NCI-H2171 treated with DMSO at 0.1 percent for 48 hours (cell line): ENCODE data around the gene CUL1.
A peak's percentile ranks its signal among the peaks of the same experiment; 100 is the strongest.
"Not testable (repeated sequence)": the region's sequence is repeated elsewhere in the genome, so short reads cannot be mapped to it uniquely, and the experiment has no call there.

Source experiments
- DNase-seq: peaks from one replicate; lab custom pipeline; 2025; lab: John Stamatoyannopoulos, UW

CUL1 gene

GRCh38 chr7:148697256-148698006, 1.3 kb upstream of the CUL1 start:
- DNase-seq = no peak

GRCh38 chr7:148698007-148698396, 701 bp upstream of the CUL1 start:
- peak; percentile 27 for DNase-seq

- DNase-seq = peak; percentile 42
Measured at GRCh38 chr7:148699024-148699781, 500 bp downstream of the CUL1 start.

- peak; percentile 30 for DNase-seq
Measured at GRCh38 chr7:148699782-148700629, 1.3 kb downstream of the CUL1 start.

DNA sequence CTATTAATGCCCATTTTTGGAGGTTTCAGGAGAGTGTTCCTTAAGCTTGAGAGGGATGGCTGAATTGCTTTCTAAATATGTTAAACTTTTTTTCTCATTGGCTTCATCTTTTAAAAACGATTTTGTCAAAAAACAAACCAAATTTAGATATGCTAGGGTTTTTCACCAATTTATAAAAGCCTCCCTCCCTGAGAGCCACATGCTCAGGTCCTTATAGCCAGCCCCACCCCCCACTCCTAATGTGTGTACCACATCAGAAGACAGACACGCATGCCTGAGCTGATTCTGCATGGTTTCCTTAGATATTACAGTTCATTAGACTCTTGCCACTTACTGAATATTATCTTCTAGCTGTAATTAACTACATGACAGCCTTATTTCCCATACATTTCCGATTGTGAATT, 2.0 kb downstream of the CUL1 start:
- DNase-seq = peak; percentile 9

DNA sequence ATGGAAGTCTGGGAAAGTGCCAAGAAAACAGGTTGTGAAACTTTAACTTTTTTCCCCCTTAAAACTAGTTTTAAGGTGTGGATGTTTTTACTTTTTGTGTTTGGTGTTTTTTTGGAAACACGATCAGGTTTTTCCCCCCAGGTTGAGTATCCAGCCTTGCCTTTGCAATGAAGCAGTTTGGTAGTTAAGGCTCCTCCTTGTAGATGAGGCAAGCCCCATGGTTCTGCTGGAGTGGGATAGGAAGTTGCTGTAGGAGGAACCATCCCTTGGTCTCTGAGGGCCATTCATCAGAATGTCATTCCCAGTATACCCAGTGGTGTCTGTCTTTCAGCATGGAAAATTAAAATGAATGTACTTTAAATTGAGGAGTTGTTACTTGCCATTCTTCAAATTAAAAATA, 2.7 kb downstream of the CUL1 start:
- DNase-seq = no peak

GRCh38 chr7:148702876-148703670, 4.4 kb downstream of the CUL1 start:
- no peak for DNase-seq

DNA sequence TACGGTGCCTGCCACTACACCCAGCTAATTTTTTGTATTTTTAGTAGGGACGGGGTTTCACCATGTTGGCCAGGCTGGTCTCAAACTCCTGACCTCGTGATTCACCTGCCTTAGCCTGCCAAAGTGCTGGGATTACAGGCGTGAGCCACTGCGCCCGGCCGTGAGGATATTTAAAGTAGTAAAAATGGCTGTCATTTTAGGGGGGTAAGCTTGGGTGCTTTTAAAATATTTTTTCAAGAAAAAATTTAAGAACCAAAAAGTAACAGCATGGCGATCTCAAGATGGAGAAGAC, 4.9 kb downstream of the CUL1 start:
- DNase-seq = not testable (repeated sequence)

DNA sequence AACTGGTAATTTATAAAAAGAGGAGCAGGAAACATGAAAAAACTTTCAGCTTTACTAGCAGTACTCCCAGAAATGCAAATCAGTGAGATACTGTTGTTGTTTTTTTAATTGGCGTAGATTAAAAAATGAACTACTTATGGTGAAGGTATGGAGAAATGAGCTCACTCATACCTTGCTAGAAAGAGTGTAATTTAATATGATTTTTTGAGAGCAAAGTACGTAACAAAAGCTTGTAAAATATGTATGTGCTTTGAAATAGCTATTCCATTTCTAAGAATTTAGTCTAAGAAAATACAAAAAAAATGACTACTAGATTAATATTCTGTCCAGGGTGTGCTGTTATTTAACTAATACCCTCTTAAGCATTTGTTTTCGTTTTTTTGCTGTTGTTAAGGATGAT, 5.5 kb downstream of the CUL1 start:
- no peak for DNase-seq

DNA sequence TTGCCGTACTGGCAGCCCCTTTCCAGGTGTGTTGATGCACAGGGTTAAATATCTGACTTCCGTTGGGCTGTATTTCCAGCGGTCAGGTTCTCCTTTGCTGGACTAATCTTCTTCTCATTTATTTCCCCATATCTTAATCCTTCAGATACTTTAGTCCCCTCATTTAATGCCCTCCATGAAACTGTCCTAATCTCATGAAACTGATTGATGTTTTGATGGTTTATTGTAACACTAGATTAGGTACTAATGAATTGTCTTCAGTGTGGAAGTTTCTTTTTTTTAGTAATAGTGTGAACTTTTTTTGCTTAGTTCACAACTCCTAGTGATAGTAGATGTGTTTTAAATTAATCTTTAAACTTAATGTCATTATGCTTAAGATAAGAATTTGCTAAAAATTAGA, 6.3 kb downstream of the CUL1 start:
- no peak for DNase-seq

GRCh38 chr7:148706368-148706767, 7.7 kb downstream of the CUL1 start:
- DNase-seq = no peak

GRCh38 chr7:148708026-148708885, 9.6 kb downstream of the CUL1 start:
- DNase-seq = no peak

- DNase-seq = no peak
Measured at GRCh38 chr7:148709014-148709413, 10.3 kb downstream of the CUL1 start.

GRCh38 chr7:148710426-148710825, 11.7 kb downstream of the CUL1 start:
- not testable (repeated sequence) for DNase-seq

DNA sequence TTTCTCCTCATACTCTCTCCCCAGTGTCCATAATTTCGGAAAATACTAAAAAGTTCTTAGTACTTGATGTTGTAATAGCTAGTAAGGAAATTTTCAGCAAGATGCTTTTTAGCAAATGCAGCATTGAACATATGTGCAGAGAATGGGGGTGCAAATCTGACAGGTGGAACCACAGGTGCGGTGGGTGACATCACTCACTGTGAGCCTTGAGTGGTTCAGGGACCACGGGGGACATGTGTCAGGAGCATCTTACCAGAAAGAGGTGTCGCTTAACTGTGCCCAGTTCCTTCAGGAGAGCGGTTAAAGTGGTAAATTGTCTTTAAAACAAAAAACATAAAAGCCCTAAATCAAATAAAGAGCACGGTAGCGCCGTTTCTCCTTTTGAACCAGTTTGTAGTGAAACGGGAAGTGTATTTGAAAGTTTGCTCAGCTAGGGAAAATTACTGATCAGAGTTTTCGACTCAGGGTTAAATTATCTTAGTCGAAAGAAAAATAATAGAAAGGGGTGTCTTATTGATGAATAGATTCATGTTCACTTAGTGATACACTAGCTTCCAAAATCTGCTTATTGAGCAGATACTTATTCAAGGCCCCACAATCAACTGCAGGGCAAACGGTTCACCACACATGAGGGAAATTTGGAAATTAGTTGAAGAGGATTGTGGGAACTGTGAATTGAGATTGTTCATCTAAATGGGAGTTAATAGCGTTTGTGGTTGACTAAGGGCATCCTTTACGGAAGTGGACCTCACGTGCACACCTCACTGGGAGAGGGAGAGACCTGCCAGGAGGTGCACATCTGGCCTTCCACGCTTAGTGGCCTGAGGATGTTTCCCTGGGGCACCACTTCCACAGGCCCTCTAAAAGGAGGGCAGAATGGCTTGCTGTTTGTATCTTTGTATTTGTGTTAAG, 12.7 kb downstream of the CUL1 start:
- DNase-seq = peak; percentile 43

DNA sequence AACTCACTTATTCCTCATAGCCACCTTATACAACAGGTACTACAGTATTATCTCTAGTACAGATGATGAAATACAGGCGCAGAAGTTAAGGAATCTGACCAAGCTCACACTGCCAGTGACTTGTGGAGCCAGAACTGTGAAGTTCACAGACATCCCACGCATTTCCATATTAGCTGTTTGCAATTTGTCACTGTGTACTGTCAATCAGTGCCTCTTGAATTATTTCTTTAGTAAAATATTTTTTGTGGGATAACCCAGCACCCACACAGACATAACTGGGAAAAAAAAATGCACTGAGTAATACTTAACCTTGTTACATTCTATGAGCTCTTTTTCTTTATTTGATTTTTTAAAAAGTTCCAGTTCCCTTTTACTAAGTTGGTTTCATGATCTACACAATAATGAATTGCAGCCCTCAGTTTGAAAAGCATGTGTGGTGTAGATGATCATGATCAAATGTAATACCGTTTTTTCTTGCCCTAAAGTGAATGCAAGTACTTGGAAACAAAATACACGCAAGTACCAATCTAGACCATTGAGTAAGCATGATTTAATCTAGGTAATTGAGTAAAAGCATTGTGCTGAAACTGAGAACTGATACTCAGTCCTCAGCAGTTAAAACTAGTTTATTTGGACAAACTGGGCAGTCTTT, 14.1 kb downstream of the CUL1 start:
- DNase-seq = no peak

DNA sequence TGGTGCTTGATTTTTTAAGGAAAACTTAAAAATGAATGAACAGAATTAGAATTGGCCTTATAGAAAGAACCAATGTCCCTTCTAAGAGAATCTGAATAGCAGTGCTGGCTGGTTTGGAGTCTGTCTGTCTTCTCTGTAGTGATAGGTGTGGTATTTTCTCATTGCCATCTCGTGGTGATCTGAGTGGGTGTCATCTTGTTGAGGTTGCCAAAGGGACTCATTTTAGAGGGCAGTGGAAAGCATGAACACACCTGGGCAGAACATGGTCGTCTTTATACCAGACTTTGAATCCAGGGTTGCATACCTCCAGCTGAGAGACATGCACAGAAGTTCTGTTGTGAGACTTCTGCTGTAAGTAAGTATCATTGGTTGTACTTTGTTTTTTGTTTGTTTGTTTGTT, 15.8 kb downstream of the CUL1 start:
- DNase-seq = no peak

GRCh38 chr7:148715027-148715426, 16.3 kb downstream of the CUL1 start:
- DNase-seq = no peak

DNA sequence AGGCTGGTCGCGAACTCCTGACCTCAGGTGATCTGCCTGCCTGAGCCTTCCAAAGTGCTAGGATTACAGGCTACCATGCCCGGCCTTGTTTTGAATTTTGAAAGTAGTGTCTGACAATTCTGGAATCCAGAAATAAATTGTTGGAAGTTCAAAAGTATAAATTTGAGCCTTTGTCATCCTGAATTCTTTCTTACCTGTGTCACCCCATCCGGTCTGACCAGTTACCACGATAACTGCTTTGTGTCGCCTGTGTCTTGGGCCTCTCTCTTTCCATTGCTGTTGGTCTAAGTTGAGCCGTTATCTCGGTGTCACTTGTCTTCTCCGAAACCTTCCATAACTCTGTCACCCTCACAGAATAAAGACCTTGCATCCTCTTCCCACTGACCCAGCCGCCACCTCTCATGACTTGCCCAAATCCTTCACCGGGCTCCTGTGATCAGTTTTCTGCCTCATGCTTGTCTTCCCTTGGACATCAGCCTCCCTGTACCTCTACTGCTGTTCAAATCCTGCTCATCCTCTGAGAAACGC, 18.6 kb downstream of the CUL1 start:
- DNase-seq = no peak
